ENCODE measurements around the gene CAMK2N1. TPM values are rescaled to one million over a fixed set of nuclear protein-coding genes. Genes with fewer than 3 reads are reported as not detected.

CAMK2N1 gene
- total and polyA plus RNA-seq, 2 of the 13 experiments (the other 11 are each of a cell fraction or from before 2014, with no cell fraction given), result 38.0 to 38.6 TPM

GRCh38 chr1:20481643-20482498, 4.1 kb downstream of the CAMK2N1 start:
- CTCF ChIA-PET (ENCODE audit: low intra/inter-chr PET ratio, low total read pairs), result no interaction called here
- no peaks in the 10 kb centered on the region for H3K9me3 ChIP-seq (ENCODE audit: low read length)
- POLR2A ChIA-PET, result interaction anchor here (0.8 to 3.1 kb wide), 11 partner anchors 10 to 305 kb away, joined by 3 to 24 read pairs (median 5); partner anchors contain the start of genes HP1BP3 and MUL1
- H3K27me3 ChIP-seq (ENCODE audit: control insufficient read depth in 1 of 2, insufficient read depth in 2 of 2, low read length in 2 of 2), result no peaks in the 10 kb centered on the region; a peak in 1 of 5 replicates
- no peaks in the 10 kb centered on the region; the same call in 1 of the 2 replicates for H4K20me1 ChIP-seq (ENCODE audit: insufficient read depth, low read length)
- FAIRE-seq (no peak), ATAC-seq (peak; percentile 5; the same call in 2 of the 3 replicates), DNase-seq (ENCODE audit: low spot score) (peak; percentile 68)
- H3K4me1 ChIP-seq (ENCODE audit: insufficient read depth, low read length), result peaks cover 57% of the 10 kb centered on the region
- BruUV-seq (replicated peaks), result no TSS peak
- intact Hi-C loops (cut with micrococcal nuclease; ENCODE audit: unreplicated experiment), result loop anchor here (5.0 kb wide), 1 partner anchor 40 kb away; no protein-coding TSS in a partner anchor
- no peaks in the 10 kb centered on the region for H3K36me3 ChIP-seq (replicated peaks in 1 of 2; ENCODE audit: control insufficient read depth in 1 of 2, insufficient read depth in 2 of 2, low read length in 2 of 2)
- peak overlapping the region; percentile 90 to 95 (median 92) for H3K4me3 ChIP-seq (replicated peaks in 1 of 3; ENCODE audit: insufficient read depth in 1 of 3, low read depth in 2 of 3, low read length in 3 of 3)
- H2AFZ ChIP-seq (ENCODE audit: low read length), result no peak overlapping the region
- H3K4me2 ChIP-seq (ENCODE audit: low read depth, low read length), result peak overlapping the region; percentile 81
- peak overlapping the region; percentile 99 for H3K9ac ChIP-seq (ENCODE audit: insufficient read depth, low read depth, low read length)
- peaks cover 61% of the 10 kb centered on the region for H3K79me2 ChIP-seq (ENCODE audit: insufficient read depth, low read length)
- peak overlapping the region; percentile 92 for H3K27ac ChIP-seq (ENCODE audit: extremely low read length, insufficient read depth, low read length)
- in situ Hi-C loops (cut with HindIII; ENCODE audit: extremely low pct_ligation_motif_present, low pct_unique_long_range_greater_than_20kb), result no loop called here
- 1% methylated on average over 9 of the region's 10 CpGs for whole genome bisulfite sequencing (ENCODE audit: low lambda C conversion rate)
- TF ChIP-seq ZNF7 (CRISPR knock-in tag; IDR thresholded peaks at IDR 0.05) (no peak), AHDC1 (CRISPR knock-in tag; IDR thresholded peaks at IDR 0.05; ENCODE audit: borderline replicate concordance) (no peak), ZC3H13 (CRISPR knock-in tag; IDR thresholded peaks at IDR 0.05) (peak; percentile 66; the same call in 1 of the 2 replicates), ZNF24 (IDR thresholded peaks at IDR 0.05) (no peak), ARNTL (CRISPR knock-in tag; IDR thresholded peaks at IDR 0.05) (no peak), LRRFIP1 (CRISPR knock-in tag; conservative IDR thresholded peaks at IDR 0.05) (no peak), ZNF720 (CRISPR knock-in tag; IDR thresholded peaks at IDR 0.05) (no peak), ZSCAN30 (CRISPR knock-in tag; IDR thresholded peaks at IDR 0.05) (no peak), POGK (CRISPR knock-in tag; conservative IDR thresholded peaks at IDR 0.05) (no peak)
